Measurements from ENCODE around the gene STEAP3.

Gene STEAP3

DNA sequence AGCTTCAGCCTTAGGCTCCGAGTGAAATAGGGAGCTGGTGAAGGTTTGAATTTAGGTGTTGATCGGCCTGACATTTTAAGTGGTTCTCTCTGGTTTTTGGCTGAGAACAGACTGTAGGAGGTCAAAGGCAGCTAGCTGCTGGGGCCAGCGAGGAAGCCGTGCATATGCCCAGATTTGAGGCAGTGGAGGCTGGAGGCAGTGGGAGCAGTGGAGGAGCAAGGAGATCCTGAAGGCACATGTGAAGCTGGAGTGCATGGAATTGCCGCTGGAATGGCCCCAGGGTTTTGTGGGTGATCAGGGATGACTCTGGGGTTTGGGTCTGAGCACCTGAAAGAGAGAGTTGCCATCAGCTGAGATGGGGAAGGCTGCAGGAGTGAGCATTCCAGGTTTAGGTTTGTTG, 25.1 kb downstream of the STEAP3 start:
- DNase-seq: no peak

DNA sequence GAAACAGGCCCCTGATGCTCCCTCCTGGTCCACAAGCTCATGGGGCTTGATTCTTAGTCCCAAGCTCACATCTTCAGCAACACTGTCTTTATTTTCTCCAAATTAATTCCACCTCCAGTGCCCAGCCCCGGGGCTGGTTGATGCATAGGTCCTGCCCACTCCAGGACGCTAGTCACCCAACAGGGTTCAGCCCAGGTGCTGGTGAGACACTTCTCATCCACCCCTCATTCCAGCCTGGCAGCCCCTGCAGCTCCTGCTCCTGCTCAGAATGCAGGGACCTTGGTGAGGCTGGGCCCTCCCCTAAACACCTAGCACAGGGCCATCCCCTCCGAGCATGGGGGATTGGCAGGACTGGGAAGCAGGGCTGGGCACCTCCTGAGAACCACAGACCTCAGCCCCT, 25.7 kb downstream of the STEAP3 start:
- no peak for DNase-seq

DNA sequence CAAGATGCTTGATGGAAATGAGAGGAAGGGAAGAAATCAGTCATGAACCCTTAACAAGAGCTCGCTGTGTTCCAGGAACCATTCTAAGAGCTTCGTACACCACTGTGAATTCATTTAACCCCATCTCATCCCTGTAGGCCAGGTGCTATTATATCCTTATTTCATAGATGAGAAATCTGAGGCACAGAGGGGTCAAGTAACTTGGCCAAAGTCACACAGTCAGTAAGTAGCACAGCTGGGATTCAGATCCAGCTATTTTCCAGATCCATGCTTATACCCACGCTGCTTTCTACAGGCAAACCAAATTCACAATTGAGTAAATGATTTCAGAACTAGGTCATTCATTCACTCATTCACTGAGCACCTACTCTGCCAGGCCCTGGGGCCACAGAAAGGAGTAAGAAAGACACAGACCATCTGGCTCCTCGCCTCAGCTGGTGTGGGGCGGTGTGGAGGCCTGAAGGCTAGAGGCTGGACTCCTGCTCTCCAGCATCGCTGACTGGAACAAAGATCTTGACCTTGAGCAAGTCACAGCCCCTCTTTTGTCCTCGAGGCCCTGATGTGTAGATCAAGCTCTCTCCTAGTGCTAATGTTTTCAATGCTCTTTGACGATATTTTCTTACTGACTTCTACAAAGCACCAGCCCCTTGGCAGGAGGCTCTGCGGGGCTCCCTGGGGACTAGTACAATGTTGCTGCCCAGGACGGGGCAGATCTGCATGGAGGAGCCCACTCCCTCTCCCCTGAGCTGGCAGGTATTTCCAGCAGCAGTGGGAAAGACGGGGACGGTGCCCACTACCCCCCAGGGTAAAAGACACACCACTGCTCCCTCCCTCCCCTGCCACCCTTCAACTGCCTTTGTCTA, 26.5 kb downstream of the STEAP3 start:
- DNase-seq: no peak

DNA sequence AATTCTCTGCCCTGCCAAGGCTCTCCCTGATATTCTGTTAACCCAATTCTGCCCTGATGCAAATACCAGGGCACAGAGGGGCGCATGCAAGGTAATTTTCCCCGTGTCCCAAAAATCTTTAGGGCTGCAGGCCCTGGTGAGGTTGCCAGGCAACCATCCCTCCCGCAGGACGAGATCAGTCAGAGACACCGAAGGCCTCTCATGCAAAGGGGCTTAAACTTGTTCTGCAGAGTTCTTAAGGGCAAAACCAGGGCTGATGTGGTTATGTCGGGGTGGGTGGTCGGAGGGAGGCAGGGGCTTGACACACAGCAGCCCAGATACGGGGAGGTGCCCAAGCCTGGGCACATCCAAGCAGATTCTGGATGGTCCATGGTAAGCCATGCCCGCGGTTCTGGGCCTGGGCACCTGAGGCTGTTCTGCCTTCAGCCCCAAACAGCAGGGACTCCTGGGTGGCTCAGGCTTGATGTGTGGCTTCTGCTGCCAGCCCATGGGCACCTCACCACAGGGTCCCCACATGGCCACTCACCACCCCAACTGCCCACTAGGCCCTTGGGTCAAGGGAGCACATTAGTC, 27.2 kb downstream of the STEAP3 start:
- no peak for DNase-seq

DNA sequence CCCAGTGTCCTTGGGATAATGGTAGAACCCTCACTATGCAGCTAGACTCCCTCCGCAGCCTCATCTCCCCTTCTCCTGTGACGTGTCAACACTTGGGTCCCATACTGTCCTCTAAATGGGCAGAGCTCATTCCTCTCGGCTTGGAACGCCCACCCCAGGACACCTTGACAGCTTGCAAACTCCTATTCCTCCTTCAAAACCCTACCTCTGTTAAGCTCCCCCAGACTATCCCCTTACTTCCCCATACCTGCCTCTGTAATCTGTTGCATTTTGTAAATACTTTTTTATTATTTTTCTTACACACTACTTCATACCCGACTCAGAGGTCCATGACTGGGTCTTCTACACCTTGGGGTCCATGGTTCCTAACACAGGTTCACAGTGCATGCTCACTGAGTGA, 28.0 kb downstream of the STEAP3 start:
- no peak for DNase-seq

DNA sequence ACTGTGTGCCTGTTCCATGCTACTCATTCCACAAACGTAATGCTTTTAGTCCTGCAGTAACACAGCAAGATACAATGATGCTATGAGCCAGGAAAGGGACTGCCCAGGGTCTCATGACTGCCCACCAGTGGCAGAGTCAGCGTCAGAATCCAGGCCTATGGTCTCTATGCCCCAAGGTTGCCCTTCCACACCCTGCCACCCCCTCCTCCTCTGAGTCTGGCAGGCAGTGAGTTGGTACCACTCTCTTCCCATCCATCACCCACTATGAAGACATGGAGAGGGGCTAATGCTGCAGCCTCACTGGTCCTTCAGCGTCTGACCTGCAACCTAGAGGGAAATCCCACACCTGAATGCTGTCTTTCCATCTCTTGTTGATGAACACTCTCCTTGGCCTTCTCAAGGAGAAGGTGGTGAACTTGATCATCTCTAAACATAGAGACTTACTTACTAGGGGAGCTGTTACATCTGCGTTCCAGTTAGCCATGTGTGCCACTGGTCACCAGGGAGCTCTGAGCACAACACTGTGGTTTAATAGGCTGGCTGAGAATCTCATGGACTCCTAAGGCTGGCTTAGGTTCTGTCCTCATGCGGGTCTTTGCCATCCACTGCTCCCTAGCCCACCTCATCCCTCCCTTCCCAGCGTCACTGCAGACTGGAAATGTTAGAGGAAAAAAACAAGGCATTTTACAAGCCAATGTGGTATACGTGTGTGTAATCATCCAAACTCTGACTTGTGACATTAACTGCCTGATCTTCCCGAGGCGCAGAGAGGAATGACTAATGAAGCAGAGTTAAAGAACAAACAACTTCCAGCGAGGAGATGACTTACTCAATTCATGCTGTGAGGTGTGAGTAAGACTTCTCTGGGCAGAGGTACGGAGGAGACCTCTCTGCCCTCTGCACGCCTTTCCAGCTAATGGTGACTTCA, 28.8 kb downstream of the STEAP3 start:
- no peak for DNase-seq

DNA sequence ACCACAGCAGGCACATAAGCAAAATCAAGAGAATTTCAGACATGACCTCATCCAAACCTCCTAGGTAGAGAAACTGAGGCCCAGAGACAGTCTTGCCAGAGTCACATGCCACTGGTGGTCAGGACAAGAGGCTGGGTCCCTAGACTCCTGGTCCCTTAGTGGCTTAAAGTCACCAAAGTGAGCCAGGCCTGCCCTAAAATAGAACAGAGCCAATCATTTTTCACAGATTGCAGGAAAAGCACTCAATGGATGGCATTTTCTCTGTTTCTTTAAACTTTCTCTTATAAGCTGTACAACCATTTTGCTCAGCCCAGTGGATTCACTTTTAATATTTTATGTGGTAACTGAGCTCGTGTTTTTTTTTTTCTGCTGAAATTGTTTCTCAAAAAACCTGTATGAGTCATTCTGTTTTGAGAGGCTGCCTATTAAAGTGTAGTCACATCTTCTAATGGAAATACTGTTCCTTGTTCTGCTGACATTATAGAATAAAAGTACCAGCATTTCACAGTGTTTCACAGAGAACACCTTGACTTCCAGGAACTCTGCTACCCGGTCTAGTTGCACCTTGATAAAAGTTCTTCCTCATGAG, 29.6 kb downstream of the STEAP3 start:
- DNase-seq: no peak

DNA sequence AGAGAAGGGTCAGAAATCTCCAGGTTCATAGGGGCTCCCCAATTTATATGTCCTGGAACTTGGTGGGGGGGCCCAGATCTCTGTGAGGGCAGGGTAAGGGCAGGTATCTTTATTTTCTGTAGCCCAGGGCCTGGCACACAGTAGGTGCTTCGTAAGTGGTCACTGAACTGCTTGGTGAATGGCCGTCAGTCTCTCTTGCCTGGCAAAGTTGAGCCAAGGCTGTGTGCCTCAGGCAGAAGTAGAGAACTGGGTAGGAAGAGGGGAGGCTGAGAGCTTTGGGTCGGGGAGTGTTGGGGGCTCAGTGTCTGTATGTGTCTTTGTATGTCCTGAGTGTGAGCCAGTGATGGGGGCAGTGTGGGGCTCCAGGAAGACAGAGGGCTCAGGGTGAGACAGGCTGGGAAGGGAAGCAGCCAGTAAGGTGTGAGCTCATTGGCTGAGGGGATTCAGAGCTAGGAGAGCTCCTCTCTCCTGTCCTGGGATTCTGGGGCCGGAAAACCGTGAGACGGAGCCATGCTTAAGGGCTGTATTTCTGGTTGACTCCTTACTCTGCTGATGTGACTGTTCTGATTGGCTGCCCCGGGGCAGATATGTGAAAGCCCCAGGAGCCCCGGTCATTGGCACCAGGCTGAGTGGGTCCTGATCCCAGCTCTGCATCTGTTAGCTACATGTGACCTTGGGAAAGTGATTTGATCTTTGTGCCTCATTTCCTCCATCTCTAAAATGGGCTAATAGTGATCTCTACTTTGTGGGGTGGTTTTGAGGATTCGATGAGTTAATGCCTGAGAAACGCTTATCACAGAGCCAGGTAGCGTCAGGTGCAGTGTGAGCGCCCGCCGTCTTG, 30.3 kb downstream of the STEAP3 start:
- no peak for DNase-seq

DNA sequence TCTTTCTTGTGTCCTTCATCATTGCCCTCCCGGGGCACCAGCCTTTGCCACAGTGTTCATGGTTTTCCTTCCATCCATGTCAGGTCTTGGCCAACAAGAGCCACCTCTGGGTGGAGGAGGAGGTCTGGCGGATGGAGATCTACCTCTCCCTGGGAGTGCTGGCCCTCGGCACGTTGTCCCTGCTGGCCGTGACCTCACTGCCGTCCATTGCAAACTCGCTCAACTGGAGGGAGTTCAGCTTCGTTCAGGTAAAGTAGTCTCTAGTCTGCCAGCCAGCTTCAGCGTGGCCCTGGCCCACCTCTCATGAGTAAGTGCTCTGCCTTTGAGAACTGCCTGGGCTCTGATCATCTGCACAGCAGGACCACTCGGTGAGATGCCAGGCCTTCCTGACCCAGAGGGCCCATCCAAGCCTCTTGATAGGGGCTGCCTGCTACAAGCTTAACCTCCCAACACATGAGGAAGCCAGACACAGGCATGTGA, 31.0 kb downstream of the STEAP3 start:
- no peak for DNase-seq

DNA sequence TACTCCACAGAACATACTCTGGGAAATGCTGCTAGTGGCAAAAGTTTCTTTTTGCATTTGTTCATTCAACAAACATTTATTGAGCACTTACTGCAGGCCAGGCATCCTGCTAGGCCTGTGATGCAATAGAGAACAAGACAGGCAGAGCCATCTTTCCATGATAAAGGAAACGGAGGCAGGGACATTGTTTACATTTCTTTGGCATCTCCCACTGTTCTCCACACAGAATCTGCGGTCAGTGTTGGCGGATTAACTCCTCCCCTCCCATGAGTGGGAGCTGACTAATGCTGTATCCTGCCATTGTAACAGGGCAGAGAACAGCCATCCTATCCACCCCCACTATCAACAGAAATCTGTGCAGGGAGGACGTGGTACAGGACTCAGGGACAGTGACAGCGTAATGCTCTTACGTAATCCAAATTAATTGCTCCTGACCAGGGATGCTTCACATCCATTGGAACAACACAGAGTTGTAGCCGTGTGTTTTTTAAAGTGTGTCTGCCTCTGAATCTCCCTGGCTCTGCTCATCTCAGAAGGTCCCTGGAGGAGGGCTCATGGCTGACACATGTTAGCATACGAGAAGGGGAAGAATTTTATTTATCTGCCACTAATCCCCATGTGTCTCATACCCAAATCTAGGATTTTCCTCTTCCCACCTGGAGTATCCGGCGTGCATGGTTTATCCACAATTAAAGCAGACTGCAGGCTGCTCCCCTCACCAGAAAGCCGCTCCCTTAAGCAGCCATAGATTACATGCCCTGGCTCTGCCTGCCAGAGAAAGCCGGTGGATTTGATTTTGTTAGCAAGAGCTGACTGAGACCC, 32.3 kb downstream of the STEAP3 start:
- no peak for DNase-seq

DNA sequence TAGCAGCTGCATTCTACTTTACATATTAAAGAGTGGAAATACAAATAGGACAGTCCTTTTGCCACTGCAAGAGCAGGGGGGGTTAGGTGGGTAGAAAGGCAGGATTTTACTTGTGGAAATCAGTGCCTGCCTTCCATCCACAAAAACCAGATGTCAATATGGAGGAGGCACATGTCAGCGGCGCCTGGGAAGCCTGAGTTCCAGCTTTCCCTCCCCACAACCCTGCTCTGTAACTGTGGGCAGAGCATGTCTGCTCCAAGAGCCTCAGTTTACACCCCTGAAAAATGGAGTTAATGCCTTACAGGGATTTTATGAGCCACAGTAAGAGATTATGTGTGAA, 32.9 kb downstream of the STEAP3 start:
- no peak for DNase-seq

DNA sequence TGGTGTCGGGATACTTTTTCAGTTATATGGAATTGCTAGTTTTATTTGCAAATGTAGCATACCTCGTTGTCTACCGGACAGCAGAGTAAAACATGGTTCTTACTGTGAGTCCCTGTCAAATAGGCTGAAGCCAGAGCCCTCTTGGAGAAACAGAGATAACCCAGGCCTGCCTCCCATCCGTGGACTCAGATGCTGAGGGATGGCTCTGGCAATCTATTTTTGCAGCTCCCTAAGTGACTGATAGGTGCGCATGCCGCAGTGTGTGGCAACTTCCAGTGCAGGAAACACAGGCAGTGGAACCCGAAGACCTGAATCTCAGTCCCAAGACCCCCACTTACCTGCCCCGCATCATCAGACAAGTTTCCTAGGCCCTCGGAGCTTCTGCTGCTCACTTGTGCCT, 33.6 kb downstream of the STEAP3 start:
- no peak for DNase-seq

DNA sequence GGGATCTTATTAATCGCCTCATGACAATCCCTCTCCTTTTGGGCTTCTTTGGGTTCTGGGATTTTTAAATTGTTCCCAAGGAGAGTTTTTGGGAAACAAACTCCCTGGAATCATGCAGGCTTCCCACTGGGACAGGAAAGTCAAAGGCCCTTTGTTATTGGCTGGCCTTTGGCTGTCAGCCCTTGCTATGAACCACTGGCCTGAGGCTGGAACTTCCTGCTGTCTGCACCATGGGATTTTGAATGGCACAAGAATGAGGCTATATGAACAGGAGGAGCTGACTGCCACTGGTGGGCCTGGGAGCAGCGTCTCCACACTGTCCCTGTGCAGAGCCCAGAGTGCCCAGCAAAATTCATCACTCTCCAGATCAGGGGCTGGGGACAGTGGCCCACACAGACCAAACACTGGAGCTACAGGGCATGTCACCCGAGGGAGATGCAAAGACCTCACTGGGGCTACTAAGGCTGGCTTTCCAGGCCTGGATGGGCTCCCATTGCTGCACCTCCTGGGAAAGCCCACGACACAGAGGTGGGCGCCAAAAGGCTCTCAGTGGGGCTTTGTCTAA, 35.7 kb downstream of the STEAP3 start:
- DNase-seq: no peak

DNA sequence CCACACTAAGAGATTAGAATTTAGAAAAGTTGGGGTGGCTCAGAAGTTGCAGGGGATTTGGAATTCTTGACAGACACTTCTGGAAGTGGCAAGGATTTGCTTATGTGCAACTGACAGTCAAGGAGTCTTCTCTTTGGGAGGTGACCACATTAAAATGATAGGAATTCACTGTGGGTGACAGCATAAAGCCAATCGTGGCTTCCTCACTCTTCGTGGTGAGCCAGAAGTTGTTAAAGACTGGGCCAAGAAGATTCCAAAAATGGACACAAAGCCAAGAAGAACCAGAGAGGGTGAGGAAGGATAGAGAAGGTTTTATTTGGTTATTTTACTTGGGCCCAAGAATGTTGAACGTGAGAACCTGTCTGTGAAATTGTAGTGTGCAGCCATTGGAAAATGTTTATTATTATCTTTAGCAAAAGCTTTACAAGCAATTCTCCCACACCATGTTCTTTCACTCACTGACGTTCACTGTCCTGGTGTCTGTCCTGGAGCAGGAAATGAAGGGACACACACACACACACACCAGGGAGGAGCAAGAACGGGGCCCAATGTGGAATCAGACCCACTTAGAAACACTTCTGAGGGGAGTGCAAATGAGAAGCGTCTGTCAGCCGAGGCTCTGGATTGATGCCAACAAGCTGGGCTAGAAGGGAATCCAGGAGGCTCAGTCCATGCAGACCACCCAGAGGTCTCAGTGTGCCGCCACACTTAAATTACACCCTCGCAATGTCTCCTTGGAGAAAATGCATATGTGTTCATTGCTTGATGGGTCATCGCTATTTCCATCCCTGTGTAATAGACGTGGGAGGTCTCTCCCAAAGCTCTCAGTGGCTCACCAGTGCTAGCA, 37.2 kb downstream of the STEAP3 start:
- DNase-seq: no peak

DNA sequence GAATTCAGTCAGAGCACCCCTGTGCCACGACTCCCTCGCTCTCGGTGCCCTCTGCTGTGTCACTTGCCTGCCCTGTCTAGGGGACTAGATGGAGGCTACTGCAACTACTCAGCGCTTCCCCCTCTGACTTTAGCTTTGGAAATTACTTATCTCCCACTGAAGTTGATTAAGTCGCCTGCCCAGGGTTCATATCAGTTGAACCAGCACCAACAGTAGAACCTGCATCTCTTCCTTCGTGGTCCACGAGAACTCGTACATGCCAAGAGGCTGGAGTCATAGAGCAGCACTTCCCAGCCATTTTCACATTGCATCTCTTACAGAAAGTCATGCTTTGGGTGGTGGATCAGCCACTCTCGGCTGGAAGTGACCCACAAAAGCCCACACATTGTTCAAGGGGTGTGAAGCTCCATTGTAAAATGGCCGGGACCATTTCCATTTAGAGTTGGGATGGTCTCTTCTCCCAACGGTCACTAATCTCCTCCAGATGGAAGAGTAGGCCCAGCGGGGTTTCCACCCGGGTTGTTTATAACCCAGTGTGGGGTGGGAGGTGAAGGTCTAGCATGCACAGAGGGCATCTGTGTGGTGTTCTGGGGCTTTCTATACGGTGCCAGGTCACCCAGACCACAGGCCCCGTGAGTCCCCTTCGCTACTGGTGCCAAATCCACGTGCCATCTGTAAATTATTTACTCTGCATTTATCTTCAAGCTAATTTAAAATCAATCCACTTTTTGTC, 38.0 kb downstream of the STEAP3 start:
- no peak for DNase-seq

DNA sequence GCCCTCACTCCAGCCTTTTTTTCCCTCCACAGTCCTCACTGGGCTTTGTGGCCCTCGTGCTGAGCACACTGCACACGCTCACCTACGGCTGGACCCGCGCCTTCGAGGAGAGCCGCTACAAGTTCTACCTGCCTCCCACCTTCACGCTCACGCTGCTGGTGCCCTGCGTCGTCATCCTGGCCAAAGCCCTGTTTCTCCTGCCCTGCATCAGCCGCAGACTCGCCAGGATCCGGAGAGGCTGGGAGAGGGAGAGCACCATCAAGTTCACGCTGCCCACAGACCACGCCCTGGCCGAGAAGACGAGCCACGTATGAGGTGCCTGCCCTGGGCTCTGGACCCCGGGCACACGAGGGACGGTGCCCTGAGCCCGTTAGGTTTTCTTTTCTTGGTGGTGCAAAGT, 39.4 kb downstream of the STEAP3 start:
- no peak for DNase-seq

DNA sequence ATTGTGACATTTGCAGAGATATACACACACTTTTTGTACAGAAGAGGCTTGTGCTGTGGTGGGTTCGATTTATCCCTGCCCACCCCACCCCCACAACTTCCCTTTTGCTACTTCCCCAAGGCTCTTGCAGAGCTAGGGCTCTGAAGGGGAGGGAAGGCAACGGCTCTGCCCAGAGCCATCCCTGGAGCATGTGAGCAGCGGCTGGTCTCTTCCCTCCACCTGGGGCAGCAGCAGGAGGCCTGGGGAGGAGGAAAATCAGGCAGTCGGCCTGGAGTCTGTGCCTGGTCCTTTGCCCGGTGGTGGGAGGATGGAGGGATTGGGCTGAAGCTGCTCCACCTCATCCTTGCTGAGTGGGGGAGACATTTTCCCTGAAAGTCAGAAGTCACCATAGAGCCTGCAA, 40.0 kb downstream of the STEAP3 start:
- DNase-seq: no peak

DNA sequence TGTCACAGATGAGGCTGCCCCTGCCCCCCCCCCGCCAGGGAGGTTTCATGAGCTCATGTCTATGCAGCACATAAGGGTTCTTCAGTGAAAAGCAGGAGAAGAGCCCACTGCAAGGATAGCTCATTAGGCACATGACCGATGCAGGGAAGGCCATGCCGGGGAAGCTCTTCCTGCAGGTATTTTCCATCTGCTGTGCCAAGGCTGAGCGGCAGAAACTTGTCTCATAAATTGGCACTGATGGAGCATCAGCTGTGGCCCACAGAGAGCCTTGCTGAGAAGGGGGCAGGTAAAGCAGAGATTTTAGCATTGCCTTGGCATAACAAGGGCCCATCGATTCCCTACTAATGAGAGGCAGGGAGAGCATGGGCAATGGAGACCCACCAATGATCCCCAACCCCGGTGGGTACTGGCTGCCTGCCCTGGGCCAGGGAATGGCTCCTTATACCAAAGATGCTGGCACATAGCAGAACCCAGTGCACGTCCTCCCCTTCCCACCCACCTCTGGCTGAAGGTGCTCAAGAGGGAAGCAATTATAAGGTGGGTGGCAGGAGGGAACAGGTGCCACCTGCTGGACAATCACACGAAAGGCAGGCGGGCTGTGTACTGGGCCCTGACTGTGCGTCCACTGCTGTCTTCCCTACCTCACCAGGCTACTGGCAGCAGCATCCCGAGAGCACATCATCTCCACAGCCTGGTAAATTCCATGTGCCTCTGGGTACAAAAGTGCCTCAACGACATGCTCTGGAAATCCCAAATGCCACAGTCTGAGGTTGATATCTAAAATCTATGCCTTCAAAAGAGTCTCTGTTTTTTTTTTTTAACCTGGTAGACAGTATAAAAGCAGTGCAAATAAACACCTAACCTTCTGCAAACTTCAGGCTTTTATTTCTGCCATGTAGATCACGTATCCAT, 41.4 kb downstream of the STEAP3 start:
- DNase-seq: peak; percentile 10

Measured in central memory CD4-positive, alpha-beta T cell (primary cell).